ENCODE measurements around the gene CCDC159.

The CCDC159 gene

DNA sequence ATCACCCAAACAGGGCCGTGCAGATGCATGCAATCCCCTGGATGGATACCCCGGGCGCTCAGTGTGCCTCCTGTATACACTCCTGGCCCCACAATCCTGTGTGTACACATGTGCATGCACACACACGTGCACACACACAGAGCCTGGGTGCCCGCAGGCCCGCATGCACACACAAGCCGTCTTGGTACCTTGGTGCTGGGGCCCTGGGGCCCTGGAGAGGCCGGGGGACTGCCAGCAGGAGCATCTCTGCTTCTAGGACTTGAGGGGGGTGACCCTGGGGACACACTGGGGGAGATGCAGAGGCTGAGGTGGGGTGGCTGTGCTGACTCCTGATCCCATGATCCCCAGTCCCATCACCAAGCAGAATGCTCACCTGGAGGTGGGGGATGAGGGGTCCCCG is 53.3 kb downstream of the CCDC159 start:
- DNase-seq = no peak

DNA sequence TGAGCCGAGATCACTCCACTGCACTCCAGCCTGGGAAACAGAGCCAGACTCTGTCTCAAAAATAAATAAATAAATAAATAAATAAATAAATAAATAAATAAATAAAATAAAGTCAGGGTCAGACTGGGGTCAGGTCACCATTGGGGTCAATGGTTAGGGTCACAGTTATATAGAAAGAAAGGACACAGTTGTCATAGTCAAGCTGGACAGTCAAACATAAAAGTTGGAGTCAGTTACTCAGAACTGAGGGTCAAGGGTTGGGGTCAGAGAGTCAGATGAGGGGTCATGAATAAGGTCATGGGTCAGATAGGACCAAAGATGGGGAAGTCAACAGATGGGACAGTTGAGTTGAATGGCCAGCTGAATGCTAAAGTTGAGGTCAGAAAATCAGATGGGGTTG is 54.5 kb downstream of the CCDC159 start:
- no peak for DNase-seq

DNA sequence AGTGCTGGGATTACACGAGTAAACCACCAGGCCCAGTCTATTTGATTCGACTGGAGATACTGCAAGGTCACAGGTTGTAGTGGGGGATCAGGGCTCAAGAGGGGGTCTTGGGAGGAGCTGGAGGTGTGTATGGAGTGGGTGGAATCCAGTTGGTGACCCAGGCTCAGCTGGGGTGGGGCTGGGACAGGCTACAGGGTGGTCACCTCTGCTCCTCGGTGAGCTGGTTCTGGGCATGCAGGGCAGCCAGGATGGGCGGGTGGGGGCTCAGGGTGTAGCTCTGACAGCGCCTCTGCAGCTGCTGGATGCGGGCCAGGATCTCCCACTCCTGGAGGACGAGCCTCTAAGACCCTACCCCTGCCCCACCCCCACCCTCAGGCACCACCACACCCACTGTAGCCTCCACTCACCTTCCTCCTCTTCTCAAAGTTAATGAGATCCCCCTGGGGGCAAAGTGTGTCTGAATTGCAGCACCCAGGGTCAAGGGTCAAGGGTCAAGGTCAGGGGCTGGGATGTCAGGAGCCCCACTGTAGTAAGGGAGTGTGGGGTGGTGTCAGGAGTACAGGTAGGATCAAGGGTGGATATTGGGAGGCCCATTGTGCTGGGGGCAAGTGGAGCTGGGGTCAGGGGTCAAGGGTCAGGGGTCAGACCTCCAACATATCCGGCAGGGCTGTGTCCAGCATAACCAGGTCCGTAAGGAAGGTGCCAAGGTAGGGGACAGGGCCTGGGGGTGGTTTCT is 55.7 kb downstream of the CCDC159 start:
- DNase-seq = no peak
